ENCODE data around the gene BRICD5. TPM values are rescaled to one million over a fixed set of nuclear protein-coding genes. Genes with fewer than 3 reads are reported as not detected.

Gene BRICD5
- total RNA-seq, 2 experiments from 2014 or later, result 6.6 to 6.9 TPM

GRCh38 chr16:2175454-2175853 is 35.2 kb downstream of the BRICD5 start:
- Mint-ChIP-seq H3K27me3 (no peaks in the 10 kb centered on the region), H3K9me3 (no peaks in the 10 kb centered on the region), H3K4me1 (ENCODE audit: low read depth) (no peaks in the 10 kb centered on the region), H3K4me3 (no peak overlapping the region), H3K27ac (no peak overlapping the region), H3K36me3 (ENCODE audit: low read depth) (peaks cover 18% of the 10 kb centered on the region)
- POLR2A ChIA-PET, result interaction anchor here (0.6 to 4.0 kb wide), 3 partner anchors 9 to 95 kb away, joined by 3 to 21 read pairs (median 5); partner anchors contain the start of gene TRAF7
- DNase-seq (no peak), ATAC-seq (no peak)
- TF ChIP-seq CTCF (IDR thresholded peaks at IDR 0.05), result no peak
- CTCF ChIA-PET, result no interaction called here
- intact Hi-C loops (cut with micrococcal nuclease), result no loop called here

GRCh38 chr16:2174396-2175131 is 36.1 kb downstream of the BRICD5 start:
- POLR2A ChIA-PET, result interaction anchor here (0.6 to 4.0 kb wide), 3 partner anchors 8 to 96 kb away, joined by 3 to 21 read pairs (median 5); partner anchors contain the start of gene TRAF7
- TF ChIP-seq CTCF (IDR thresholded peaks at IDR 0.05), result no peak
- Mint-ChIP-seq H3K27me3 (no peaks in the 10 kb centered on the region), H3K36me3 (ENCODE audit: low read depth) (peaks cover 18% of the 10 kb centered on the region), H3K4me1 (ENCODE audit: low read depth) (no peaks in the 10 kb centered on the region), H3K27ac (no peak overlapping the region), H3K4me3 (no peak overlapping the region), H3K9me3 (no peaks in the 10 kb centered on the region)
- CTCF ChIA-PET, result no interaction called here
- intact Hi-C loops (cut with micrococcal nuclease), result no loop called here
- ATAC-seq (no peak), DNase-seq (no peak)

GRCh38 chr16:2173916-2174315 is 36.7 kb downstream of the BRICD5 start:
- TF ChIP-seq CTCF (IDR thresholded peaks at IDR 0.05), result no peak
- DNase-seq (no peak), ATAC-seq (no peak)
- Mint-ChIP-seq H3K4me1 (ENCODE audit: low read depth) (no peaks in the 10 kb centered on the region), H3K36me3 (ENCODE audit: low read depth) (peaks cover 18% of the 10 kb centered on the region), H3K27me3 (no peaks in the 10 kb centered on the region), H3K9me3 (no peaks in the 10 kb centered on the region), H3K4me3 (no peak overlapping the region), H3K27ac (no peak overlapping the region)
- intact Hi-C loops (cut with micrococcal nuclease), result no loop called here
- ChIA-PET CTCF (no interaction called here), POLR2A (interaction anchor here (1.5 to 4.0 kb wide), 2 partner anchors 8 to 18 kb away, joined by 5 to 21 read pairs; partner anchors contain the start of gene TRAF7)

GRCh38 chr16:2173366-2173765 is 37.3 kb downstream of the BRICD5 start:
- Mint-ChIP-seq H3K27ac (no peak overlapping the region), H3K36me3 (ENCODE audit: low read depth) (peaks cover 18% of the 10 kb centered on the region), H3K4me3 (no peak overlapping the region), H3K4me1 (ENCODE audit: low read depth) (no peaks in the 10 kb centered on the region), H3K27me3 (no peaks in the 10 kb centered on the region), H3K9me3 (no peaks in the 10 kb centered on the region)
- no peak for DNase-seq
- intact Hi-C loops (cut with micrococcal nuclease), result no loop called here
- ChIA-PET CTCF (interaction anchor here (0.6 kb wide), 1 partner anchor 419 kb away, joined by 3 read pairs; no protein-coding TSS in a partner anchor), POLR2A (interaction anchor here (0.6 to 4.0 kb wide), 3 partner anchors 18 to 808 kb away, joined by 3 to 21 read pairs (median 3); partner anchors contain the start of gene TRAF7)
- no peak for TF ChIP-seq CTCF (IDR thresholded peaks at IDR 0.05)
- ATAC-seq, result no peak

GRCh38 chr16:2172688-2173335 is 37.9 kb downstream of the BRICD5 start:
- intact Hi-C loops (cut with micrococcal nuclease), result no loop called here
- ChIA-PET POLR2A (interaction anchor here (0.6 to 4.0 kb wide), 3 partner anchors 17 to 808 kb away, joined by 3 to 21 read pairs (median 3); partner anchors contain the start of gene TRAF7), CTCF (interaction anchor here (0.6 kb wide), 1 partner anchor 420 kb away, joined by 3 read pairs; no protein-coding TSS in a partner anchor)
- no peaks in the 10 kb centered on the region for H3K4me1 Mint-ChIP-seq (ENCODE audit: low read depth)
- no peak for TF ChIP-seq CTCF (IDR thresholded peaks at IDR 0.05)
- DNase-seq (no peak), ATAC-seq (no peak)
- H3K36me3 Mint-ChIP-seq (ENCODE audit: low read depth), result peaks cover 22% of the 10 kb centered on the region
- no peaks in the 10 kb centered on the region for H3K9me3 Mint-ChIP-seq
- no peak overlapping the region for H3K4me3 Mint-ChIP-seq
- no peaks in the 10 kb centered on the region for H3K27me3 Mint-ChIP-seq
- no peak overlapping the region for H3K27ac Mint-ChIP-seq
